Measurements from ENCODE around the gene TGFBR1.

The TGFBR1 gene

DNA sequence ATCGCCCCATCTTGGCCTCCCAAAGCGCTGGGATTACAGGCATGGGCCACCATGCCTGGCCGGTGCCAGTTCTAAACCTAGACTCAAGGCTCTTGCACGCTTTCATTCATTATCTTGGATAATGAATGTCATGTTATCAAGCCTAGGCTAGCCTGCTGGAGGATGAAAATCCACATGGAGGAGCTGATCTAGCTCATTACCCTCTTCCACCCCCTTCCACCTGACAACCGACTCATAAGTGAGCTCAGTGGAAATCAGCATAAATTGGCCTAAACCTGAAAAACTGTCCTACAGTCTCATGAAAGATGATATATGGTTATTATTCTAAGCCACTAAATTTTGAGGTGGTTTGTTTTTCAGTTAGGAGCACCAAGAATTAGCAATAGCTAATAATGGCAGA, 3.6 kb upstream of the TGFBR1 start:
- Mint-ChIP-seq H3K4me3 (no peak overlapping the region), H3K27me3 (ENCODE audit: low read depth, poor library complexity) (no peaks in the 10 kb centered on the region), H3K4me1 (peaks cover 32% of the 10 kb centered on the region), H3K36me3 (ENCODE audit: low read depth) (peaks cover 12% of the 10 kb centered on the region), H3K27ac (no peak overlapping the region), H3K9me3 (peaks cover 22% of the 10 kb centered on the region)
- no peak for DNase-seq
- TF ChIP-seq, protein P1, sequence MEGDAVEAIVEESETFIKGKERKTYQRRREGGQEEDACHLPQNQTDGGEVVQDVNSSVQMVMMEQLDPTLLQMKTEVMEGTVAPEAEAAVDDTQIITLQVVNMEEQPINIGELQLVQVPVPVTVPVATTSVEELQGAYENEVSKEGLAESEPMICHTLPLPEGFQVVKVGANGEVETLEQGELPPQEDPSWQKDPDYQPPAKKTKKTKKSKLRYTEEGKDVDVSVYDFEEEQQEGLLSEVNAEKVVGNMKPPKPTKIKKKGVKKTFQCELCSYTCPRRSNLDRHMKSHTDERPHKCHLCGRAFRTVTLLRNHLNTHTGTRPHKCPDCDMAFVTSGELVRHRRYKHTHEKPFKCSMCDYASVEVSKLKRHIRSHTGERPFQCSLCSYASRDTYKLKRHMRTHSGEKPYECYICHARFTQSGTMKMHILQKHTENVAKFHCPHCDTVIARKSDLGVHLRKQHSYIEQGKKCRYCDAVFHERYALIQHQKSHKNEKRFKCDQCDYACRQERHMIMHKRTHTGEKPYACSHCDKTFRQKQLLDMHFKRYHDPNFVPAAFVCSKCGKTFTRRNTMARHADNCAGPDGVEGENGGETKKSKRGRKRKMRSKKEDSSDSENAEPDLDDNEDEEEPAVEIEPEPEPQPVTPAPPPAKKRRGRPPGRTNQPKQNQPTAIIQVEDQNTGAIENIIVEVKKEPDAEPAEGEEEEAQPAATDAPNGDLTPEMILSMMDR (IDR thresholded peaks at IDR 0.05) = no peak

DNA sequence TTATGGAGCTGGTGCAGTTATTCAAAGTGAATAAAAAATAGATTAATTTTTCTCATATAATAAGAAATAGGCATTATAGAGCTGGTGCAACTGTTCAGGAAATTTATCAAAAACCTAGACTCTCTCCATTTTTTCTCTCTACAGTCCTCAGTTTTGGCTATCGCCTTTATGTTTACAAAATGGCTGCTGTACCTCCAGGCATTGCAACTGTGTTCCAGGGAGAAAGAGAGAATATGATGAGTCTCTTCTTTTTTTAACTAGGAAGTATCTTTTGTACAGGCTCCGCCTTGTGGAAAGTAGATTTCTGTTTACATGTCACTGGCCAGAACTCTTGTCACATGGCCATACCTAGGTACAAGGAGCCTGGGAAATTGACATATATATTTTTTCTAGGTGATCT, 3.1 kb upstream of the TGFBR1 start:
- Mint-ChIP-seq H3K36me3 (ENCODE audit: low read depth) (peaks cover 12% of the 10 kb centered on the region), H3K4me3 (no peak overlapping the region), H3K27ac (no peak overlapping the region), H3K9me3 (peaks cover 22% of the 10 kb centered on the region), H3K4me1 (peaks cover 31% of the 10 kb centered on the region), H3K27me3 (ENCODE audit: low read depth, poor library complexity) (no peaks in the 10 kb centered on the region)
- no peak for DNase-seq
- TF ChIP-seq, protein P1 (IDR thresholded peaks at IDR 0.05) = no peak

DNA sequence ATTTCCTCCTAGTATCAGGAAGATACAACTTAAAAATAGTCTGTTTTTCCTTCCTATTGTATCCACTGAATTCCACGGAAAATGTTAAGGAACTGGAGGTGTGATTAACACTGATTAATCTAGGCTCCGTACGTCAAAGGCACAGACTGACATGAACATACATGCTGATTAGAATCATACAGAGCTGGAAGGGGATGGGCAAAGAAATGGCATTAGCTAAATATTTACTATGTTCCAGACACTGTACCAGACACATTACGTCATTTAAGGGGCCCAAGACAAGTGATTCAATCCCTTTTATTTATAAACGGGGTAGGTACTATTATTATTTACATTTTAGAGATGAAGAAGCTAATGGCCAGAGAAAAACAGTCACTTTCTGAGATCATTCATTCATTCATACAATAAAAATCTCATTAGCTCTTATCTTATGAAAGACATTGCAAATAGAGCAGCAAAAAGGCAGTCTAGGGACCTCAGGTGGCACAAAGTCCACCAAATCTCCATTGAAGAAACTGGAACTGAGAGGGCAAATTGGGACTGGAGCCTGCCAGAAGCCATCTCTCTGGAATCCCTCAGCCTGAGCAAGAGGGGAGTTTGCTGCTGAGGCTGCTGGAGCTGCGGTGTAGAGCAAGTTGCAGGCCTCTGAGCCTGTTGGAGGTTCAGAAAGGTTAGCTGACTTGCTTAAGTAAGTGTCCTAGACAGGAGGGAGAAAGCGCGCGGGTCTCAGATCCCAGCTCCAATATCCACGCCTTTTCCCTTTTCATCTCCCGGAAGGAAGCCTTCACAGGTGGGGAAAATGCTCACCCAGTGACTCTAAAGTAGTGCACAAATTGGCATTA, 1.6 kb upstream of the TGFBR1 start:
- Mint-ChIP-seq H3K4me1 (peaks cover 42% of the 10 kb centered on the region), H3K4me3 (peak overlapping the region; percentile 86), H3K27ac (no peak overlapping the region), H3K27me3 (ENCODE audit: low read depth, poor library complexity) (no peaks in the 10 kb centered on the region), H3K36me3 (ENCODE audit: low read depth) (peaks cover 12% of the 10 kb centered on the region), H3K9me3 (peaks cover 22% of the 10 kb centered on the region)
- DNase-seq = peak; percentile 9
- TF ChIP-seq, protein P1 (IDR thresholded peaks at IDR 0.05) = no peak

DNA sequence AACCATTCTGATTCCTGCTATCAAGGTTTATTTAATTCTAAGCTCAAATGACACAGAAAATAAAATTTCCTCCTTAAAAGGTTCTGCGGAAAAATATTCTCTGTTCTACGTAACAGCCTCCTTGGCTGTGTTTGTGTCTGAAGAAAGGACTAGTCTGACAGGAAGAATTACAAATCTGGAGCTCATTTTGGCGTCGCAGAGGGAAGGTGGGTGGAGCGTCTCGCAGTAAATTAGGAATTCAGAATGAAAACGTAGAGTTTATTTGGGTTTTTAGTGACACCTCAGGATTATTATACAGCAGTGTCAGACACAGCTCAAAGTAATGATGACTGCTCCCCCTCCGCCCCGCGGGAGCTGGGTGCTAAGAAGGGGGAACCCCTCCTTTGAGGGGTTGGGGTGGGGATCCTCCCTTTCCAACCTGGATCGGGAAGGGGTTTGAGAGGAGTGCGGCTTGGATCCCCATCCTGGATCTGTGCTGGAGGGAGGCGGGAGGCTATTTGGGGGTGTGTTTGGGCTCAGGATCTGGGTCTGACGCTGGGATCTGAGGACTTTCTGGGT, 933 bp upstream of the TGFBR1 start:
- Mint-ChIP-seq H3K4me1 (peaks cover 49% of the 10 kb centered on the region), H3K27me3 (ENCODE audit: low read depth, poor library complexity) (no peaks in the 10 kb centered on the region)

DNA sequence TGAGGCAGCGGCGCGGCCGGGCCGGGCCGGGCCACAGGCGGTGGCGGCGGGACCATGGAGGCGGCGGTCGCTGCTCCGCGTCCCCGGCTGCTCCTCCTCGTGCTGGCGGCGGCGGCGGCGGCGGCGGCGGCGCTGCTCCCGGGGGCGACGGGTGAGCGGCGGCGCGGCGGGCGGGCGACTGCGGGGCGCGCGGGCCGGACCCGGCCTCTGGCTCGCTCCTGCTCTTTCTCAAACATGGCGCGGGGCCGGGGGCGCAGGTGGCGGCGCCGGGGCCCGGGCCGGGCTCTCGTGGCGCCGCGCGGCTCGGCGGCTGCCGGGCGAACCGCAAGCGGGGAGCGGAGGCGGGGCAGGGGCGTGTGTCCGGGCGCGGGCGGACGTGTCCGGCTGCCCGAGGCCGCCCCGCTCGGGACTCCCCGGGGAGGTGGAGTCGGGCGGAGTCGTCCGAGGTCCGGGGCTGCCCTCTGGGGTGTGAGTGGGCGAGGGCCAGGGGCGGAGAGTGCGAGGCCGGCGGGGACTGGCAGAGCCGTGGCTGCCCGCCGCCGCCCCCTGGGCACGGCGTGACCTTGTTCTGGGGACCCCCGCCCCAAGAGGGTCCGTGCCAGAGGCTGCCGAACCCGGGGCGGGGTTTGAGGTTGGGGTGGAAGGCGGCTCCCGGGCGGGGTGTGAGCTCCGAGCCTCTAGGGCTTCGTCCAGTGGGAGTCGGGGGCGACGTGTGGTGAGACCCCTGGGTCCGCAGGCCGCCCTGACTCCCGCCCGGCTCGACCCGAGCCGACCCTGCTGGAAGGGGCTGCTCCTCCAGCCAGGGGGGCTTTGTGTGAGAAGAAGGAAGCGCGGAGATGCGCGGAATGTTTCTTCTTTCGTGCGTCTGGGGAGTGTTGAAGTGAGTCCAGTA, 485 bp downstream of the TGFBR1 start:
- Mint-ChIP-seq H3K36me3 (ENCODE audit: low read depth) (peaks cover 19% of the 10 kb centered on the region), H3K4me1 (peaks cover 53% of the 10 kb centered on the region), H3K4me3 (peak overlapping the region; percentile 85)

More for the DNA sequence above, 933 bp upstream of the TGFBR1 start:
- no peak for DNase-seq
- Mint-ChIP-seq H3K27ac (peak overlapping the region; percentile 2), H3K4me3 (peak overlapping the region; percentile 86), H3K9me3 (peaks cover 17% of the 10 kb centered on the region), H3K36me3 (ENCODE audit: low read depth) (peaks cover 14% of the 10 kb centered on the region)
- TF ChIP-seq, protein P1 (IDR thresholded peaks at IDR 0.05) = no peak

More for the DNA sequence above, 485 bp downstream of the TGFBR1 start:
- peak overlapping the region; percentile 44 for H3K27ac Mint-ChIP-seq
- TF ChIP-seq, protein P1 (IDR thresholded peaks at IDR 0.05) = no peak
- peak; percentile 74 for DNase-seq
- no peaks in the 10 kb centered on the region for H3K27me3 Mint-ChIP-seq (ENCODE audit: low read depth, poor library complexity)
- H3K9me3 Mint-ChIP-seq = peaks cover 4% of the 10 kb centered on the region

Data from nephron progenitor cell (in vitro differentiated cells).